GM21515 (cell line): ENCODE results near the gene MTA1.

Experiments
- ATAC-seq: cut with Tn5 transposase; IDR thresholded peaks from one replicate; pipeline ENCODE4 v1.9.1; 2021; ENCODE audit not compliant: unreplicated experiment

The MTA1 gene

DNA sequence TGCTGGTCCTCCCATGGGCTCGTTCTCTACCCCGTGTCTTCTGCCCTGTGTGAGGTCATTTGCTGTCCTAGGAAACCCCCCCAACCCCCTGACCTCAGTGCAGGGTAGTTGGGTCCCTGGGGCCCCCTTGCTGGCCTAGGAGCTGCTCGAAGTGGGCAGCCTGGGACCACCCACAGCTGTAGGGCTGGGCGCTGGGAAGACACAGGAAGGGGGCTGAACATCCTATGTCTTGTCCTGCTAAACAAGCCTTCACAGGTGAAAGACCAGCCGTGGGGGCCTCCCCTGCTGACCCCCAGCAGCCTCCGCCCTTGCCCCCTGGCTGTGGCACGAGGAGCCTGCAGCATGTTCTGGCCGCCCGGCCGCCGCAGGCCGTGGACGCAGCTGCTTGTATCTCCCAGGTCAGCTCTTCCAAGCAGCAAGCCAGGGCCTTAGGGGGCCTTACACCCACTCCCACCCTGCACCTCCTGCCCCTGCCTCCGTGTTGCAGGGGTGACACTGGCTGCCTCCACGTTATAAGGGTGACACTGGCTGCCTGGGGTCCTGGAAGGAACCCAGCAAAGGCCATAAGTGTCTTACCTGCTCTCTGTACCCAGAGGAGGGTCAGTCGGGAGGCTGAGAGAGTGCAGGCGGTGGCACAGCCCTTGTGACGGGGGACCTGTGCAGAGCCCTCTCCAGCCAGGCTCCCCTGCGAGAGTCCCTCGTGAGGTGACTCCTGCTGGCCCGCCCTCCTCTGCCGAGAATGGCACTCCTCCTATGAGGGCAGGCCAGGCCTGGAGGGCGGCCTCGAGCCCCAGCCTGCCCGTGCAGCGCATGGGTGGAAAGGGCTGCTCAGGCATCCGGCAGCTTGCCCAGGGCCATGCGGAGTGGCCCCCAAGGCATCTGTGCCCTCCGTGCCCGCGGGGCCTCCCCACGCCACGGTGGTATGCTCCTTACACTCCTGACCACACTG lies 32.8 kb upstream of the MTA1 start:
- no peak for ATAC-seq

DNA sequence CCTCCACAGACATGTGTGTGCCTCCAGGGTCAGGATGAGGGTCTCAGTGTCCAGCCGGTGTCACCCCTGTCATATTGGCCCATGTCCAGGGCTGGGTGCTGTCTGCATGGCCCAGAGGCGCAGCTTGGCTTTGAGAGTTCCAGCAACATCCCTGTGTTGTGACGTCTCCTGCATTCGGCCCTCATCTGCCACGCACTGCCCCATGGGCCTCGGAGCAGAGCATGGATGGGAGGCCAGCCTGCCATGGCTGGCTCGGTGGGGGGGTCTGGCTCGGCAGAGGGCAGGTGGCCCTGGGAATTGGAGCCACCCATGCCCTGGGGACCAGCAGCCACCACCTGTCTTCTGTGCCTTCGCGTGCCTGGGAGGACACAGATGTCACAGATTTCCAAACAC lies 32.1 kb upstream of the MTA1 start:
- no peak for ATAC-seq

DNA sequence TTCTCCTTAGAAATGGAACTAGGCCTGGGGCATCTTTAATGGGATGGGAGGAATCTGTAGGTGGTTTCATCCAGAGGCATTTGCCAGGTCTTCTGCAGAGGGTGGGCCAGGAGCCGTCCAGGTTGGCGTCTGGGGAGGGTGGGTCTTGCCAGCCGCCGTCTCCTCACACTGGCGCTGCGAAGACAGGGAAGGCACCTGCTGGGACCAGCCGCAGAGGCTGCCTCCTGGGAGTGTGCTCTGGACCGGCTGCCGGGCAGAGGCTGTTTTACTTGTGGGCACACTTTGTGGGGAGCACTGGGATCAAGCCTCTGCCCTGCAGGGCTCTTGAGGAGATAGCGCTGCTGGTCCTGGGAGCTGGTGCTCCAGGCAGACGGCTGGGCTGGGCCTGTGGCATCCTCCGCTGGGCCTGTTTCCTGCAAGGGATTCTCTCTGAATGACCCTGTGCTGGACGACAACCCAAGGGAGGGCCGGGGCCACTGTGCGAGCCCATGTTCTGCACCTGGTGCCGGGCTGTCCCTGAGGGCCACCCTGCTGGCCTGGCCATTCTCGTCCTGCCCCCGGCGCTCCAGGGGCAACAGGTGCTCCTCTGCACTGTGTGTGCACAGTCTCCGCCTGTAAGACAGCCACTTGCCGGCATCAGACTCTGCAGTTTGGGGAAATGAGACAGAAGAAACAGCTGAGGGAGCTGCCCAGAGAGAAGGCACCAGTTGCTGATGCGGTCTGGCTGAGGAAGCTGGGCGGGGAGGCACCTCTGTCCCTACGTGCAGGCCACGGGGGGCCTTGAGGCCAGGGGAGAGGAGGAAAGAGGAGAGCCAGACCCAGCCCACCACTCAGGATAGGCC lies 31.3 kb upstream of the MTA1 start:
- no peak for ATAC-seq

DNA sequence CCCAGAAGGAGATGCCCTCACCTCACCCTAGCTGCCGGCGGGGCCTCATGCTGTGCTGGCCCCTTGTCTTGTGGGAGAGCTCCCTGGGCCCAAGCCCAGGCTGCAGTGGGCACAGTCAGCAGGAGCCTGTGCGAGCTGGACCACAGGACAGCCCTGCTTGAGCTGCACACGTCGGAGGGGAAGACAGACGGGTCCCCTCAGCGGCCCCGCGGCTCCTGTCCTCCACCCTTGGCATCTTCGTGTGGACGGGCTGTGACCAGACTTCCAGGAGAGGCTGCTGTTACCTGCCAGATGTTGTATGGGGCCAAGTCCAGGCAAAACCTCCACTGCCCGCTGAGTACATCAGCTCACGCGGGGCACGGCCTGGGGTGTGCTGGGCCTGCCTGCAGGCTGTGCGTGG lies 30.7 kb upstream of the MTA1 start:
- no peak for ATAC-seq

DNA sequence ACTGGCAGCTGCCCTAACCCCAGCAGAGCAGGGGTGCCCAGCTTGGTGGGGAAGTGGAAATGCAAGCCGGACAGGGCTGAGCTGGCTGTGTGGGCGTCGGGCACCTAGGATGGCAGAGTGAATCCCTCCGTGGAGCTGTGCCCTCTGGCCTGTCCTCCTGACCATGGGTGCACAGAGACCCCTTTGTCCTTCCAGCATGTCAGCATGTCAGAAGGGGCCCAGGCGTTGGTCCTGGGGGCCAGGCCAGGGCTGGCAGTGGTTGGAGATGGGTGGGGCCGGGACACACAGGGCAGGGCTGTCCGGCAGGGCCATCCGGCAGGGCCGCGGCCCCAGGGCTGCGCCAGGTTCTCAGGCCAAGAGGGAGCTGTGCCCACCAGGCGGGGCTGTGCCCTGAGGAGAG lies 30.1 kb upstream of the MTA1 start:
- ATAC-seq, result no peak

DNA sequence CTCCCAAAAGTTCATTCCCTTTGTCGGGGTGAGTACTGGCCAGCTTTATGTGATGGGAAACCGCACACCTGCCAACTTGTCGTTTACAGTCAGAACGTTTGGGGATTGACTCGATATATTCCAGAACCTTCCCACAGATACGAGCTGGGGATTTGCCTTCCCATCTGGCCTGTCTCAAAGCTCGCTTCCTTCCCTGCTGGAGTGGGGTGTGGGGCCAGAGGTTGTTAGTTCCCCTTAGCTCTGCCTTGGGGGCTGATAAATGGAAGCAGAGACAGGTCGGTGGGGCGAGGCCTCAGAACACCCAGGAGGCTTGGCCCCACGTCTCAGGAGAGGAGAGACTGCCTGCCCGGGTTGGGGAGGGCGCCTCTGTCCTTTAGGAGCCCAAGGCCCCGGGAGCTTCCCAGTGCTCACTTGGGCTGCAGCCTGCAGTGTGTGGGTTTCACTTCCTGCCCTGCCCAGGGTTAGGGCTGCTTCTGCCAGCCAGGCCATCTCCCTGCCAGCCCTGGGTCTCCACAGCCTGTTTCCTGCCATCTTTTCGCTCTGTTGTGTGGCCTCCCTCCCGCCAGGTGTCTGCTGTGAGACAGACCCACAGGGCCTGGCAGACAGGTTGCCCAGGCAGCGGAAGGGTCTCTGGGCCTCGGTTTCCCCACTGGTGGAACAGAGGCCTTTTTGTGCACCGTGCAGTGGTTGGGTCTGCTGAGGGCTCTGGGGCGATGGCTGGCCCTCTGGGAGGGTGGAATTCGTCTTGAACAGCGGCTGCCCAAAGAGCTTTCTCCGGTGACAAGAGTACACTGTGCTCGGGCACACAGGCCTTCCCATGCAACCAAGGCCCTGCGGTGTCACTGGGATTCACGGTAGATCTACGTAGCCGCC lies 29.4 kb upstream of the MTA1 start:
- no peak for ATAC-seq

DNA sequence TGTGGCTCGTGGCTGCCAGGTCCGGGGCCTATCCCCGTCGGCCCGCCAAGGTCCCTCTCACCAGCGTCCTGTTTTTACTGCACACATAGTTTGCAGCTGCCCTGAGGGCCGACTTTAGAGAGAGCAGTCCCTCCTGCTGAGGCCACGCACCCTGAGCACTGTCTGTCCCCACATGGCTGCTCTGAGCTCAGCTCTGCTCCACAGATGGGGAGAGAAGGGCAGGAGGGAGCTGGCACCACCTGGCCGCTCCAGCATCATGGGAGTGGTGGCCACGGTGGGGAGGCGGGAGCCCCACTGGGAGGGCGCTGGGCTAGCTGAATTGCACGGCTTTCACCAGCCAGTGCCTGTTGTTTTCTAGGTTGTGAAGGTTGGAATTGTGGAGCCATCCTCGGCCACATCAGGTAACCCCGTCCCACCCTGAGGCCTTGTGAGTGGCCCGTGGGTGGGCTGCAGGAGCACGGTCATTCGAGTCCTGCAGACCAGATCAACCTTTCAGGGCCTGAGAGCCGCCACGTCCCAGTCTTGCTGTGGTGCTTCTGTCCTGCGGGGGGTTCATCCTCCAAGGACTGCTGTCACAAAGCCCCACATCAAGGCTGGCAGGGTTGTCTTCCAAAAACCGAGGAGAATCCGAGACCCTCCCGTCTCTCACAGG lies 28.7 kb upstream of the MTA1 start:
- ATAC-seq, result no peak

DNA sequence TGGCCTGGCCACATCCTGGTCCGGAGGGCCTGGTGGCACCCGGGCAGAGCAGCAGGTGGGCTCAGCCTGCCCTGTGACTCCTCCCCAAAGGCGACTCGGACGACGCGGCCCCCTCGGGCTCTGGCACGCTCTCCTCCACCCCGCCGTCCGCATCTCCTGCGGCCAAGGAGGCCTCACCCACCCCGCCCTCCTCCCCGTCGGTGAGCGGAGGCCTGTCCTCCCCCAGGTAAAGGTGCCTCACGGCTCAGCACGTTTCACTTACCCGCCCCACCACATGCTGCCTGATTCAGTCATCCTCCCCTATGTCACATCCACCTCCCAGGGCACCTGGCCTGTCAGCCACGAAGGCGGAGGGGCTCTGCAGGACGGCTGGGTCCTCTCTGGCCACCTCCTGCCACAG lies 28.1 kb upstream of the MTA1 start:
- ATAC-seq, result no peak

DNA sequence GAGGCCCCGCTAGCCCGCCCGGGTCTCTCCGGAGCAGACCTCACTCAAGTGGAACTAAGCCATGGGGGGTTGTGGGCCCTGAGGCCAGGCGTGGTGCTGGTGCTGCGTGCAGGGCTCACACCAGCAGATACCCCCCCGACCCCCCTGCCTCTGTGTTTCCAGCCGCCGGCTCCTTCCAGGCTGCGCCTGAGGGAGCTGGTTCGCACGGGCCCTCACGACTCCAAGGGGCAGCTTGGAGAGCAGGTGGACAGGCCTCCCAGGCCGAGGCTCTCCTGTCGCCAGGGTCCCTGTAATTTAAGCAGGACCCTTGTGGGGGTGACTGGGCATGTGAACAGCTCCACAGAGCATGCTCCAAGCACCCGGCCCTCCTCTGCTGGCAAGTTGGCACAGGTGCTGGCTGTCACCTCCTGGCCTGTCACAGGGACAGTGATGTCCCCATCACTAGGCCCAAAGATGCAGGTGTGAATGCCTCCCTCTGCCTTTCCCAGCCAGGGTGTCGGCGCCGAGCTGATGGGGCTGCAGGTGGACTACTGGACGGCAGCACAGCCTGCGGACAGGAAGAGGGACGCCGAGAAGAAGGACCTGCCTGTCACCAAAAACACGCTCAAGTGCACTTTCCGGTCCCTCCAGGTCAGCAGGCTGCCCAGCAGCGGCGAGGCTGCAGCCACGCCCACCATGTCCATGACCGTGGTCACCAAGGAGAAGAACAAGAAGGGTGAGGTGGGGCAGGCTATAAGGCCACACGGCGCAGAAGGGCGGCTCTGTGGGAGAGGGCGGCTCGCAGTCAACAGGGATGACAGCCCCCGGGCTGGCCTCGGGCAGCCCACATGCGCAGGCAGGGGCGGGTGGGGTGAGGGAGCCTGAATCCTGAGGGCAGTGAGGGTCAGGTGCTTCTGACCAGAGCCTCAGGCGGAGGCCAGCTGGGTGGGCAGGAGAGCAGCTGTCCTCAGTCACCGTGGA lies 27.2 kb upstream of the MTA1 start:
- ATAC-seq, result no peak

DNA sequence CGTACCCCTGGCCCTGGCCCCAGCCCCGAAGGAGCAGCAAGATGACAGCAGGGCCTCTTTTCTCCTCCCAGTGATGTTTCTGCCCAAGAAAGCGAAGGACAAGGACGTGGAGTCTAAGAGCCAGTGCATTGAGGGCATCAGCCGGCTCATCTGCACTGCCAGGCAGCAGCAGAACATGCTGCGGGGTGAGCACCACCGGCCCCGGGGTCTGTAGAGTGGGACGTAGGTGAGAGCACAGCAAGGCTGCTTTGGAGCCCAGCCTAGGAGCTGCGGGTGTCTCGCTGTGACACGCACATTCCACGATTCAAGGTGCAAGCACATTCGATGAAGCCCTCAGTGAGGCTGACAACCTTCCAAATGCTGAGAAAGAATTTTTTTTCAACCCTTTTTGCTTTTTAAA lies 26.5 kb upstream of the MTA1 start:
- ATAC-seq, result no peak

DNA sequence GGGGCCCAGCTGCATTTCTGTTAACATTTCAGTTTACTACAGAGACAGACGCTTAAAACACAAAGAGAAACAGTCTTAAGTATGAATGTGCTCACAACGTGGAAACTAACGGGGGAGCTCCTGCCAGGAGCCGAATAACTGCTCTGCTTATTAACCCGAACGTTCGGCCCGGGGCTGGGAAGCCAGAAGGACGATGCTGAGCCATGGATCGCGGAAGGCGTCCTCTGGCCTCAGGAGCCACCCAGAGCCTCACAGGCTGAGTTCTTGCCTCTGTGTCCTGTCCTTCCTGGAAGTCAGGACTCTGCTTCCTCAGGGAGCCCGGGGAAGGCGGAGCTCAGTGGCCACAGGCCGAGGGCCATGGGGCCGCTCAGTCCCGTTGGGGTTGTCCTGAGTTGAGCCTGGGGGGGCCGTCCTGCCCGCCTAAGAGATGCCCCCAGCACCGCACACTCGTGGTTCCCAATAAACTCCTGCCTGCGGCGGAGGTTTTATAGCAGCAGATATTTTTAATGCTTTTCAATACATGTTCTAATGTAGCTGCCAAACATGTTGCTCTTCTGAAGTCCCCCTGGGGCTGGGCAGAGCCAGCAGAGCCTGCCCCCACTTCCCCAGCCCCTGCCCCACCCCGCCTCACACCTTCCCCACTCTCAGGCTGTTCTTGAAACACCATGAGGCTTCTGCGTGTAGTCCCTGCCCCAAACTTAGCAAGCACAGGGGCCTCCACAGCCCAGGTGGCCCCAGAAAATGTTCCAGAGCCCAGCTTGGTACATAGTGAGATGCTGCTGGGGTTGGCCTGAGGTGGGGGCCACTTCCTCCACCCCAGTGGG lies 24.7 kb upstream of the MTA1 start:
- no peak for ATAC-seq

DNA sequence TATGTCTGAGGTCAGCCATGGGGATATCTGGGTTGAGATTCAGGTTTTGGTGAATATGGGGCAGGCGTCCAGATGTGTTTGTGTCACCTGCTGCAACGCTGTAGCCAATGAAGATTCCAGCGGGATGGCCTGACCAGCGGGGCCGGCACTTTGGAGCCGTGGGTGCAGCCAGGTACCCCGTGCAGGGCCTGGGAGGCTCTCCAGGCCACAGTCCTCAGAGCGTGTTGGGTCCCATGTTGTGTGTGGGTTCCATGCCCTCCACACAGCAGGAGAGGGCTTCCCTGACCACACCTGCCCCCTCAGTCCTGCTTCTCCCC lies 24.1 kb upstream of the MTA1 start:
- no peak for ATAC-seq

DNA sequence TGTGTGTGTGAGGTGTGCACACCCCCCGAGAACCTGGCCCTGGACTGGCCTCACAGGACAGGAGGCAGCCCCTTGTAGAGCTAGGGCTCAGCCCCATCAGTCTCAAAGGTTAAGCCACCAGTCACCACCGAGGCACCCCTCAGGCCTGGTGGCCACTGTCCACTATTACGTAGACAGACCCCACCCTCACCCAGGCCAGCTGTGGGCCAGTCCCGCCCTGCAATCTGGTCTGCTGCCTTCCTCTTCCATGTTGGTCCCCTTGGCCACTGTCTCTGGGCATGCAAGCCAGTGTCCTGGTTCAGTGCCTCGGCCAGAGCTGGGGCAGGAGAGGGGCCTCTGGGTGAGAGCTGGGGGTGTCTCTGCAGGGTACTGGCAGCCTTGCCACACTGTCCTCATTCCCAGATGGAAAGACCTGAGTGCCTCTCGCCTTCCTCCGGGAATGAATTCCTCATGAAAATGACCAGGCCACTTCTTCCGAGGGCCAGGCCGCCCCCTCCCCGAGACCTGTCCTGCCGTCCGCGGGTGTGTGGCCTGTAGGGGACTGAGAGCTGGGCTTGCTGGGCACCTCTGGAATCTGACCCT lies 22.2 kb upstream of the MTA1 start:
- ATAC-seq, result no peak

DNA sequence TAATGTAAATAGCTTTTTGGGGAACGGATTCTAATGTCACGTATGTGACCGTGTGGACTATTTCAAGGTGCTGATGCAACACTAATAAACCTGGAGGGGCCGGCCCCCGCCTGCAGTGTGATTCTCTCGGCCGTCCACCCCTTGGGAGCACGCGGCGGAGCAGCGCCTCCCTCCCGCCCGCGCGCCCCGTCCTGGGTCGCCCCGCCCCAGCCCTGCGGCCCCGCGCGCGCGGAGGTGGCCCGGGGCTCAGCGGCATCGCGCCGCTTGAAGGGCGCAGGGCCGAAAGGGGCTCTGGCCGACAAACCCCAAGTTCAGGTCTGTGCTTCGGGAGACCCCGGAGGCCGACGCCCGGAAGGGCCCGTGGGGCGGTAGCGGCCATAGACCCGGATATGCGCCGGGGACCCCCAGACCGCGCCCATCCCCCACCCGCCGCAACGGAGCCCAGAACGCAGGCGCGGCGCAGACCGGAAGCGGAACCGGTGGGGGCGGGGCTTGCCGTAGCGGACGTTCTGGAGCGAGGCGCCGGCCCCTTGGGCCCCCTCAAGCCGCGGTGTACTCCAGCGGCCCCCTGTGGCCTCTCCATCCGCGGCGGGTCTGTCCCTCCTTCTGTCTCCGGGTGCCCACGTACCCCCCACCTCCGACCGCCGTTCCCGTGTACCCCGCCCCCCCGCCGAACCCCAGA lies 21.4 kb upstream of the MTA1 start, which contains the start of gene TEX22:
Gene TEX22, plus strand, starts transcription at position 495 of the 682 bp plus-strand sequence. CDS start 803 bp downstream, outside the sequence.
- peak; percentile 60 for ATAC-seq

DNA sequence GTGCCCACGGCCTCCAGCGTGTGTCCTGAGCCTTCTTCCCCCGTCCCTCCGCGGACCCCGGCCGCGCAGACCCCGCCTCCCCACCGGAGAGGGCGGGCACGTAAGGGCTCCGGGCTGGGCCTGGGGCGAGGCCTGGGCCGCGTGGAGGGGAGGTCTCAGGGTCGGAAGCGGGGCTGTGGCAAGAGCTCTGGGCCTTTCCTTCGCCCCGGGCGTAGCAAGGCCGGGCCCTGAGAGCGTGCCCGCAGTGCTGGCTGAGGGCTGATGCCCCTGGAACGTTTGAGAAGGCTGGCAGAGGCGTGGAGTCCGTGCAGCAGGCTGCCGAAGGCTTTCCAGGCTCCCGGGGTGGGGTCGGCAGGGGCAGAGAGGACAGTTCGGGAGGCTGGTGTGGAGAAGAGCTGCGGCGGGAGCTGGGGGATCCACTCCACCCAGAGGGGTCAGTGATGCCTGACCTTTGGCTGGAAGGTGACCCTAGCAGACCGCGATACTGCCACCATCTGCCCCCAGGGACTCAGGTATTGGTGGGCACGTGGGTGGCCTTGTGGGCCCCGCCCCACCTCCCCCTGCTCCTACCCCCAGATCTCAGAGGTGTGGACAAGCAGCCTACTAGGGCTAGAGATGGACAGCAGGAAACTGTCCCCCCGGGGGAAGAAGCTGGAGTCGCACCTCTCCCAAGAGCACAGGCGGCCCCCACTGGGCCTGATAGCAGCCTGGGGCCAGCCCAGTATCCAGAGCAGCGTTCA lies 20.7 kb upstream of the MTA1 start:
- peak; percentile 31 for ATAC-seq

DNA sequence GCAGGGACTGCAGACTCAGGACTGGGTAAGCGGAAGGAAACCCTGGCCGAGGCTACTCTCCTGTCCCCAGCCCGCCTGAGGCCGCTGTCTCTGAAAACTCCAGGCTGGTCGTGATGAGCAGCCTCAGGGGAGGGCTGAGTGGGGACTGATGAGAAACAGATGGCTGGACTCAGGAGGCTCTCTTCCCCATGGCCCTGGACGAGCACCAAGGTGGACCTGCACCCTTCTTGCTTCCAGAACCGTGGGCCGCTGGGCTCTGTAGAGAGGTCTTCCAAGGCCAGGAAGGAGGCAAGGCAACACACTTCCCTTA lies 20.2 kb upstream of the MTA1 start:
- no peak for ATAC-seq

DNA sequence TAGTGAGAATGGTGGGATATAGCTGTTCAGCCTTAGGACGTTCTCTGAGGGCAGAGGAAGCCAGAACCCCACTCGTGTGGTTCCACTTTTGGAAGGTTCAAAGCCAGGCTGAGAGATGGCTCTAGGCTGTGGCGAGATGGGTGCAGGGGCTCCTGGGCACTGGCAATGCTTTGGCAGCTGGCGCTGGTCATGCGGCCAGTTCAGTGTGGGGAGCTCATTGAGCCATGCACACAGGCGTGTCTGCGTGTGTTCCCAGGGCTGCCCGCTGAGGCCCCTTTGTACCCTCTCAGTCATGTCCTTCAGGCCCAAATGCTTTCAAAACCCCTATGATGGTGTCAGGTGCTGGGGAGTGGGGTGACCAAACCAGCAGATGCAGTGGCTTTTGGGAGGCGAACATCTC lies 19.6 kb upstream of the MTA1 start:
- ATAC-seq, result no peak
